ENCODE results near the gene RBM24.

Gene RBM24

GRCh38 chr6:17281100-17281496 is at the start of gene RBM24:
Gene RBM24, plus strand, starts transcription at chr6:17281361. Its CDS starts 221 bp downstream, at chr6:17281582.
- DNase-seq (ENCODE audit: low spot score), result no peak

GRCh38 chr6:17233531-17233930 is 47.6 kb upstream of the RBM24 start:
- no peak for DNase-seq (ENCODE audit: low spot score)

- no peak for DNase-seq (ENCODE audit: low spot score)
These were observed 43.9 kb upstream of the RBM24 start for GRCh38 chr6:17237246-17237645.

GRCh38 chr6:17239260-17239659 is 41.9 kb upstream of the RBM24 start:
- no peak for DNase-seq (ENCODE audit: low spot score)

GRCh38 chr6:17240803-17241500 is 40.2 kb upstream of the RBM24 start:
- no peak for DNase-seq (ENCODE audit: low spot score)

GRCh38 chr6:17242087-17242486 is 39.1 kb upstream of the RBM24 start:
- no peak for DNase-seq (ENCODE audit: low spot score)

GRCh38 chr6:17250237-17250636 is 30.9 kb upstream of the RBM24 start:
- DNase-seq (ENCODE audit: low spot score), result no peak

- no peak for DNase-seq (ENCODE audit: low spot score)
These were observed 29.2 kb upstream of the RBM24 start for GRCh38 chr6:17251953-17252352.

GRCh38 chr6:17258749-17259148 is 22.4 kb upstream of the RBM24 start:
- no peak for DNase-seq (ENCODE audit: low spot score)

- no peak for DNase-seq (ENCODE audit: low spot score)
These were observed 15.6 kb upstream of the RBM24 start for GRCh38 chr6:17265570-17265969.

GRCh38 chr6:17267566-17267965 is 13.6 kb upstream of the RBM24 start:
- DNase-seq (ENCODE audit: low spot score), result no peak

GRCh38 chr6:17268114-17268513 is 13.0 kb upstream of the RBM24 start:
- no peak for DNase-seq (ENCODE audit: low spot score)

GRCh38 chr6:17269840-17270239 is 11.3 kb upstream of the RBM24 start:
- DNase-seq (ENCODE audit: low spot score), result no peak

- DNase-seq (ENCODE audit: low spot score), result no peak
These were observed 9.5 kb upstream of the RBM24 start for GRCh38 chr6:17271628-17272027.

- no peak for DNase-seq (ENCODE audit: low spot score)
These were observed 4.4 kb upstream of the RBM24 start for GRCh38 chr6:17276766-17277165.

- no peak for DNase-seq (ENCODE audit: low spot score)
These were observed 3.9 kb upstream of the RBM24 start for GRCh38 chr6:17277256-17277655.

GRCh38 chr6:17278289-17279063 is 2.7 kb upstream of the RBM24 start:
- DNase-seq (ENCODE audit: low spot score), result no peak

GRCh38 chr6:17280138-17280537 is 1.0 kb upstream of the RBM24 start:
- no peak for DNase-seq (ENCODE audit: low spot score)

GRCh38 chr6:17280552-17281090 is 540 bp upstream of the RBM24 start:
- DNase-seq (ENCODE audit: low spot score), result no peak

- DNase-seq (ENCODE audit: low spot score), result no peak
These were observed 628 bp downstream of the RBM24 start for GRCh38 chr6:17281497-17282481.

GRCh38 chr6:17283074-17283473 is 1.9 kb downstream of the RBM24 start:
- no peak for DNase-seq (ENCODE audit: low spot score)

- no peak for DNase-seq (ENCODE audit: low spot score)
These were observed 8.5 kb downstream of the RBM24 start for GRCh38 chr6:17289630-17290061.

Data from hematopoietic multipotent progenitor cell treated with erythropoietin and hydrocortisone succinate and interleukin-3 and kit ligand, for 17 days (in vitro differentiated cells).